ENCODE data around the gene WASF2. TPM values are rescaled to one million over a fixed set of nuclear protein-coding genes. Genes with fewer than 3 reads are reported as not detected.

The WASF2 gene
- total RNA-seq, 1 experiment from 2014 or later = 65.9 TPM

DNA sequence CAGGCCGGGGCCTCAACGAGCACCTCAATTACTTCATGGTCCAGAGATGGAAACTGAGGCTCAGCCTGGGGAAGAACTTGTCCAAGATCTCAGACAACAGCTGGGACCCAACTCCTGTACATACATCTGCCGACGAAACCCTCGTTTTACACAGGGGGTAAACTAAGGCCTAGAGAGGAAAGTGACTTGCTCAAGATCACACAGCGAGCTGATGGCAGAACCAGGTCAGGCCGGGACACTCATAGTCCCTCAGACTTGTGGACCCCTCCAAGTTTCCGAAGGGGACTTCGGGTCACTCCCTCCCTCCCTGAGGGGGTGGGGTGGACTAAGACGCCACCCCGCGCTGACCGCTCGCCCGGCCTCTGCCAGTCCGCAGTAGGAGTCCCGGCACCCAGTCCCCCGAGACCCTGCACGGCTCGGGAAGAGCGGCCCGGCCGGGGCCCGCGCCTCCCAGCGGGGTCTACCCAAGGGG, 430 bp downstream of the WASF2 start:
- H3K14ac ChIP-seq (ENCODE audit: insufficient read depth, low read length) = peak overlapping the region; percentile 82
- H4K20me1 ChIP-seq (ENCODE audit: control insufficient read depth, insufficient read depth, insufficient read length) = no peaks in the 10 kb centered on the region
- H3K9me3 Mint-ChIP-seq = no peaks in the 10 kb centered on the region
- no peak overlapping the region for H4K5ac ChIP-seq (ENCODE audit: insufficient read length, low read depth, low read length)
- H2BK15ac ChIP-seq (ENCODE audit: low read depth, low read length) = no peak overlapping the region
- no peak overlapping the region for H2BK12ac ChIP-seq (ENCODE audit: insufficient read length, low read depth, low read length)
- peak overlapping the region; percentile 81 to 95 (median 82); a peak in 5 of 7 replicates for H3K27ac Mint-ChIP-seq
- peaks cover 0 to 3% (median 0%) of the 10 kb centered on the region in 3 experiments; a peak in 3 of 7 replicates for H3K36me3 Mint-ChIP-seq (ENCODE audit: insufficient read depth in 1 of 3, low read depth in 3 of 3)
- no peak overlapping the region for H4K8ac ChIP-seq (replicated peaks; ENCODE audit: insufficient read length, low read depth, low read length)
- no peaks in the 10 kb centered on the region for H3K27me3 ChIP-seq (ENCODE audit: insufficient read depth, low read length)
- DNase-seq = no peak
- H3K27ac ChIP-seq (ENCODE audit: insufficient read length, low read depth, low read length) = no peak overlapping the region
- no peaks in the 10 kb centered on the region for H3K4me1 ChIP-seq (ENCODE audit: insufficient read depth, low read length)
- peaks cover 2% of the 10 kb centered on the region for H3K79me1 ChIP-seq (ENCODE audit: insufficient read depth, low read depth, low read length, poor library complexity, severe bottlenecking)
- peak overlapping the region; percentile 34 for H3K4me2 ChIP-seq (ENCODE audit: insufficient read depth, insufficient read length, low read length)
- no peak overlapping the region for H2AK5ac ChIP-seq (ENCODE audit: insufficient read length, low read length)
- H2AFZ ChIP-seq (ENCODE audit: low read length) = no peak overlapping the region
- peaks cover 5% of the 10 kb centered on the region; the same call in 1 of the 2 replicates for H3K79me2 ChIP-seq (ENCODE audit: insufficient read depth, low read length)
- H2BK5ac ChIP-seq (ENCODE audit: insufficient read length, low read length) = no peak overlapping the region
- no peak overlapping the region for H3K18ac ChIP-seq (ENCODE audit: insufficient read length, low read depth, low read length)
- no peak overlapping the region for H3K4ac ChIP-seq (ENCODE audit: low read depth, low read length)
- peaks cover 4% of the 10 kb centered on the region for H3K23me2 ChIP-seq (ENCODE audit: insufficient read length, low read depth, low read length, poor library complexity, severe bottlenecking)
- no peak overlapping the region for H3K56ac ChIP-seq (ENCODE audit: insufficient read length, low read depth, low read length)
- no peak overlapping the region for H4K91ac ChIP-seq (ENCODE audit: insufficient read length, low read depth, low read length)
- H2BK20ac ChIP-seq (ENCODE audit: low read depth, low read length, poor library complexity, severe bottlenecking) = no peak overlapping the region
- H3K23ac ChIP-seq (ENCODE audit: insufficient read length, low read depth, low read length) = no peak overlapping the region
- TF ChIP-seq, protein P1, sequence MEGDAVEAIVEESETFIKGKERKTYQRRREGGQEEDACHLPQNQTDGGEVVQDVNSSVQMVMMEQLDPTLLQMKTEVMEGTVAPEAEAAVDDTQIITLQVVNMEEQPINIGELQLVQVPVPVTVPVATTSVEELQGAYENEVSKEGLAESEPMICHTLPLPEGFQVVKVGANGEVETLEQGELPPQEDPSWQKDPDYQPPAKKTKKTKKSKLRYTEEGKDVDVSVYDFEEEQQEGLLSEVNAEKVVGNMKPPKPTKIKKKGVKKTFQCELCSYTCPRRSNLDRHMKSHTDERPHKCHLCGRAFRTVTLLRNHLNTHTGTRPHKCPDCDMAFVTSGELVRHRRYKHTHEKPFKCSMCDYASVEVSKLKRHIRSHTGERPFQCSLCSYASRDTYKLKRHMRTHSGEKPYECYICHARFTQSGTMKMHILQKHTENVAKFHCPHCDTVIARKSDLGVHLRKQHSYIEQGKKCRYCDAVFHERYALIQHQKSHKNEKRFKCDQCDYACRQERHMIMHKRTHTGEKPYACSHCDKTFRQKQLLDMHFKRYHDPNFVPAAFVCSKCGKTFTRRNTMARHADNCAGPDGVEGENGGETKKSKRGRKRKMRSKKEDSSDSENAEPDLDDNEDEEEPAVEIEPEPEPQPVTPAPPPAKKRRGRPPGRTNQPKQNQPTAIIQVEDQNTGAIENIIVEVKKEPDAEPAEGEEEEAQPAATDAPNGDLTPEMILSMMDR (conservative IDR thresholded peaks at IDR 0.05) = no peak
- H3K4me3 Mint-ChIP-seq = peak overlapping the region; percentile 84 to 93
- H3T11ph ChIP-seq (ENCODE audit: low read length) = no peak overlapping the region
- H3K9ac ChIP-seq (ENCODE audit: extremely low read depth, insufficient read length, low read length) = peak overlapping the region; percentile 56
- no peak overlapping the region for H2BK120ac ChIP-seq (ENCODE audit: low read depth, low read length, poor library complexity, severe bottlenecking)
- H3K27me3 Mint-ChIP-seq (ENCODE audit: low read depth) = no peaks in the 10 kb centered on the region; the same call in 1 of the 2 replicates
- peaks cover 18 to 38% of the 10 kb centered on the region in 2 experiments for H3K4me1 Mint-ChIP-seq
- no peaks in the 10 kb centered on the region for H3K9me3 ChIP-seq (ENCODE audit: control insufficient read depth, low read depth, low read length)
- no CpG with 5 or more reads among the region's 26 CpGs for WGBS (ENCODE audit: extremely low coverage, insufficient read length, low lambda C conversion rate)
